Neural cell (in vitro differentiated cells): ENCODE data around the gene UBASH3A. TPM values are rescaled to one million over a fixed set of nuclear protein-coding genes. Genes with fewer than 3 reads are reported as not detected.

Experiments used
- H2AFZ ChIP-seq: fragments of 200-600, 300-800 bp; sonication (generic), shearing (Covaris generic); 2 replicates; pipeline ENCODE4 v1.6.0; 2014; ENCODE audit warnings: low read depth, mild to moderate bottlenecking, antibody characterized with exemption, low read length, moderate library complexity
- H3F3A ChIP-seq: fragments of 200-600 bp; shearing (Covaris generic); 2 replicates; pipeline ENCODE4 v1.6.1; 2016; ENCODE audit warnings: mild to moderate bottlenecking, moderate library complexity, mixed read lengths, antibody characterized with exemption, low read length; ENCODE audit not compliant: insufficient read depth, poor library complexity, severe bottlenecking
- H3K27ac ChIP-seq: fragments of 200-600, 300-800 bp; sonication (generic), shearing (Covaris generic); 2 replicates; pipeline ENCODE4 v1.5.1; 2014; ENCODE audit warnings: mild to moderate bottlenecking, low read length, moderate library complexity
- H3K27me3 ChIP-seq: fragments of 300-800, 200-600 bp; sonication (generic), shearing (Covaris generic); 2 replicates; pipeline ENCODE4 v1.6.0; 2014; ENCODE audit warnings: mild to moderate bottlenecking, low read depth, low read length, moderate library complexity; ENCODE audit not compliant: insufficient read depth
- H3K36me3 ChIP-seq: fragments of 300-800, 200-600 bp; sonication (generic), shearing (Covaris generic); 2 replicates; pipeline ENCODE4 v1.5.1; 2014; ENCODE audit warnings: mild to moderate bottlenecking, antibody characterized with exemption, low read length, moderate library complexity; ENCODE audit not compliant: insufficient read depth
- H3K4me2 ChIP-seq: fragments of 300-800, 200-600 bp; sonication (generic), shearing (Covaris generic); 2 replicates; pipeline ENCODE4 v1.6.0; 2014; ENCODE audit warnings: mild to moderate bottlenecking, low read length
- H3K4me3 ChIP-seq: fragments of 300-800, 200-600 bp; sonication (generic), shearing (Covaris generic); 2 replicates; pipeline ENCODE4 v1.5.1; 2014; ENCODE audit warnings: mild to moderate bottlenecking, low read length, moderate library complexity
- H3K79me2 ChIP-seq: fragments of 200-600 bp; shearing (Covaris generic); replicated peaks from 2 replicates; pipeline ENCODE4 v1.6.0; 2014; ENCODE audit warnings: mild to moderate bottlenecking, low read length, moderate library complexity; ENCODE audit not compliant: insufficient read depth
- H3K9ac ChIP-seq: fragments of 300-800, 200-600 bp; sonication (generic), shearing (Covaris generic); 2 replicates; pipeline ENCODE4 v1.6.1; 2016; ENCODE audit warnings: mild to moderate bottlenecking, low read length, mixed read lengths
- H3K9me2 ChIP-seq: fragments of 200-600 bp; shearing (Covaris generic); 2 replicates; pipeline ENCODE4 v1.6.1; 2016; ENCODE audit warnings: mild to moderate bottlenecking, low read length, mixed read lengths; ENCODE audit not compliant: insufficient read depth
- H3K9me3 ChIP-seq: fragments of 200-600, 300-800 bp; sonication (generic), shearing (Covaris generic); 2 replicates; pipeline ENCODE4 v1.6.1; 2016; ENCODE audit warnings: mild to moderate bottlenecking, mixed run types, low read length, moderate library complexity, mixed read lengths
- H4K20me1 ChIP-seq: fragments of 200-600 bp; shearing (Covaris generic); 2 replicates; pipeline ENCODE4 v1.6.1; 2016; ENCODE audit warnings: mild to moderate bottlenecking, mixed run types; ENCODE audit not compliant: insufficient read depth
- EP300 ChIP-seq: fragments of 450-650 bp; conservative IDR thresholded peaks from 2 replicates; pipeline ENCODE4 v1.6.1; 2014; ENCODE audit warnings: antibody characterized with exemption, mild to moderate bottlenecking, moderate library complexity; ENCODE audit not compliant: poor library complexity, severe bottlenecking
- EZH2 ChIP-seq: fragments of 200-600, 300-800 bp; shearing (Covaris generic), sonication (generic); IDR thresholded peaks from 2 replicates; pipeline ENCODE4 v1.6.1; 2014; ENCODE audit warnings: antibody characterized with exemption, low read length, borderline replicate concordance, mild to moderate bottlenecking; ENCODE audit not compliant: insufficient read depth, poor library complexity, severe bottlenecking
- MXI1 ChIP-seq: fragments of 450-650 bp; conservative IDR thresholded peaks from 2 replicates; pipeline ENCODE4 v1.6.1; 2014; ENCODE audit warnings: antibody characterized with exemption, mild to moderate bottlenecking; ENCODE audit not compliant: poor library complexity, severe bottlenecking
- POLR2AphosphoS5 ChIP-seq: IDR thresholded peaks from 2 replicates; pipeline ENCODE4 v1.6.1; 2012
- RAD21 ChIP-seq: fragments of 450-650 bp; conservative IDR thresholded peaks from 2 replicates; pipeline ENCODE4 v1.6.1; 2014; ENCODE audit warnings: antibody characterized with exemption, mild to moderate bottlenecking, moderate library complexity
- SMC3 ChIP-seq: fragments of 450-650 bp; conservative IDR thresholded peaks from 2 replicates; pipeline ENCODE4 v1.6.1; 2014; ENCODE audit warnings: antibody characterized with exemption, mild to moderate bottlenecking, moderate library complexity; ENCODE audit not compliant: poor library complexity
- TAF1 ChIP-seq: IDR thresholded peaks from 2 replicates; pipeline ENCODE4 v1.6.1; 2012; ENCODE audit warnings: low read depth
- polyA plus RNA-seq: library from polyadenylated mRNA; depleted of rRNA; stranded (reverse); fragments of >200 nt; gene quantifications from 2 replicates; pipeline ENCODE4 v1.2.3, GENCODE V29; 2014
- TF ChIP-seq, protein P1 (sequence below): IDR thresholded peaks from 2 replicates; pipeline ENCODE4 v1.6.1; 2012; ENCODE audit warnings: borderline replicate concordance
- TF ChIP-seq, protein P2 (sequence below): fragments of 450-650 bp; IDR thresholded peaks from 2 replicates; pipeline ENCODE4 v1.5.1; 2014; ENCODE audit warnings: antibody characterized with exemption, mild to moderate bottlenecking, moderate library complexity; ENCODE audit not compliant: poor library complexity, severe bottlenecking

The UBASH3A gene
- polyA plus RNA-seq, 1 donor from 2014 or later: not detected

DNA sequence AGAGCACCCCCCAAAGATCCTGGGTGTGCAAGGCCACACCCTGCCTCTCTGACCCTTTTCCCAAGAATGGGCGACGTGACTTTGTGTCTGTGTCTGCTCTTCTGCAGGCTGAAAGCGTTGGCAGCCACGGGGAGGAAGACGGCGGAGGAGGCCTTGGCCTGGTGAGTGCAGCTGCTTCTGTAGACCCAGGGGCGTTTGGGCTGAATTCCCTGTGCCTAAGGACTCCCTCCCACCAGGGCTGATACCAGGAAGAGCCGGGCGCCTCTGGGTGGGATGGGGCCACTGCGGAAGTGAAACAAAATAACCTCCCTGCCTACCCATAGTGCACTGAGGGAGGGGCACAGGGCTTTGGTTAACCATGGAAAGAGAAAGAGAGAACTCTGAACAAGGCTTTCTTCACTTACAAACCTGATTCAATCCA is 2.5 kb downstream of the UBASH3A start:
- Histone ChIP-seq H3K27ac (no peak overlapping the region), H4K20me1 (no peaks in the 10 kb centered on the region), H2AFZ (no peak overlapping the region), H3K9me2 (no peaks in the 10 kb centered on the region), H3K36me3 (no peaks in the 10 kb centered on the region), H3K4me2 (no peak overlapping the region), H3K27me3 (no peaks in the 10 kb centered on the region), H3K4me3 (no peak overlapping the region), H3K9me3 (no peaks in the 10 kb centered on the region), H3F3A (no peaks in the 10 kb centered on the region), H3K79me2 (no peaks in the 10 kb centered on the region), H3K9ac (no peak overlapping the region)
- TF ChIP-seq RAD21: no peak
- no peak for TF ChIP-seq SMC3
- TF ChIP-seq TAF1: no peak
- TF ChIP-seq, protein P1, sequence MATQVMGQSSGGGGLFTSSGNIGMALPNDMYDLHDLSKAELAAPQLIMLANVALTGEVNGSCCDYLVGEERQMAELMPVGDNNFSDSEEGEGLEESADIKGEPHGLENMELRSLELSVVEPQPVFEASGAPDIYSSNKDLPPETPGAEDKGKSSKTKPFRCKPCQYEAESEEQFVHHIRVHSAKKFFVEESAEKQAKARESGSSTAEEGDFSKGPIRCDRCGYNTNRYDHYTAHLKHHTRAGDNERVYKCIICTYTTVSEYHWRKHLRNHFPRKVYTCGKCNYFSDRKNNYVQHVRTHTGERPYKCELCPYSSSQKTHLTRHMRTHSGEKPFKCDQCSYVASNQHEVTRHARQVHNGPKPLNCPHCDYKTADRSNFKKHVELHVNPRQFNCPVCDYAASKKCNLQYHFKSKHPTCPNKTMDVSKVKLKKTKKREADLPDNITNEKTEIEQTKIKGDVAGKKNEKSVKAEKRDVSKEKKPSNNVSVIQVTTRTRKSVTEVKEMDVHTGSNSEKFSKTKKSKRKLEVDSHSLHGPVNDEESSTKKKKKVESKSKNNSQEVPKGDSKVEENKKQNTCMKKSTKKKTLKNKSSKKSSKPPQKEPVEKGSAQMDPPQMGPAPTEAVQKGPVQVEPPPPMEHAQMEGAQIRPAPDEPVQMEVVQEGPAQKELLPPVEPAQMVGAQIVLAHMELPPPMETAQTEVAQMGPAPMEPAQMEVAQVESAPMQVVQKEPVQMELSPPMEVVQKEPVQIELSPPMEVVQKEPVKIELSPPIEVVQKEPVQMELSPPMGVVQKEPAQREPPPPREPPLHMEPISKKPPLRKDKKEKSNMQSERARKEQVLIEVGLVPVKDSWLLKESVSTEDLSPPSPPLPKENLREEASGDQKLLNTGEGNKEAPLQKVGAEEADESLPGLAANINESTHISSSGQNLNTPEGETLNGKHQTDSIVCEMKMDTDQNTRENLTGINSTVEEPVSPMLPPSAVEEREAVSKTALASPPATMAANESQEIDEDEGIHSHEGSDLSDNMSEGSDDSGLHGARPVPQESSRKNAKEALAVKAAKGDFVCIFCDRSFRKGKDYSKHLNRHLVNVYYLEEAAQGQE: no peak
- TF ChIP-seq, protein P2, sequence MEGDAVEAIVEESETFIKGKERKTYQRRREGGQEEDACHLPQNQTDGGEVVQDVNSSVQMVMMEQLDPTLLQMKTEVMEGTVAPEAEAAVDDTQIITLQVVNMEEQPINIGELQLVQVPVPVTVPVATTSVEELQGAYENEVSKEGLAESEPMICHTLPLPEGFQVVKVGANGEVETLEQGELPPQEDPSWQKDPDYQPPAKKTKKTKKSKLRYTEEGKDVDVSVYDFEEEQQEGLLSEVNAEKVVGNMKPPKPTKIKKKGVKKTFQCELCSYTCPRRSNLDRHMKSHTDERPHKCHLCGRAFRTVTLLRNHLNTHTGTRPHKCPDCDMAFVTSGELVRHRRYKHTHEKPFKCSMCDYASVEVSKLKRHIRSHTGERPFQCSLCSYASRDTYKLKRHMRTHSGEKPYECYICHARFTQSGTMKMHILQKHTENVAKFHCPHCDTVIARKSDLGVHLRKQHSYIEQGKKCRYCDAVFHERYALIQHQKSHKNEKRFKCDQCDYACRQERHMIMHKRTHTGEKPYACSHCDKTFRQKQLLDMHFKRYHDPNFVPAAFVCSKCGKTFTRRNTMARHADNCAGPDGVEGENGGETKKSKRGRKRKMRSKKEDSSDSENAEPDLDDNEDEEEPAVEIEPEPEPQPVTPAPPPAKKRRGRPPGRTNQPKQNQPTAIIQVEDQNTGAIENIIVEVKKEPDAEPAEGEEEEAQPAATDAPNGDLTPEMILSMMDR: no peak

DNA sequence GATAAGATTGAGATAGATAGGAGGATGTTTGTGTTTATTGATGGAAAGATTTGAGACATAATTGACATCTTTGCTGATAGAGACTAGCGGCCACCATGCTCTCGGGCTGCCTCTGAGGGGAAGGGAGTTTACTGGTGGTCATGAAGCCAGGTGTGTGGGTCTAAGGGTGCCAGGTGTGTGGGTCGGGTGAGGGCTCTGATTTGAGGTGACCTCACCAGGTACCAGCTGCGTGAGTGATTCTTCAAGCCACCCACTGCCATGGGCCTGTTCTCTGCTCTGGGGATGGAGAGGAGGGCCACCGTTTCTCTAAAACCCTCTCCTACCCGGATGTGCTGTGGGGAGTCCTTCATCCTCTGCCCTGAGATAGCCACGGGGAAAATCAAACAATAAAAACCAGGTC is 3.2 kb downstream of the UBASH3A start:
- no peaks in the 10 kb centered on the region for H3F3A ChIP-seq
- no peaks in the 10 kb centered on the region for H3K79me2 ChIP-seq
- no peak overlapping the region for H3K4me3 ChIP-seq
- no peaks in the 10 kb centered on the region for H4K20me1 ChIP-seq
- H2AFZ ChIP-seq: no peak overlapping the region
- TF ChIP-seq, protein P1: no peak
- TF ChIP-seq POLR2AphosphoS5 (no peak), TAF1 (no peak), EZH2 (no peak), SMC3 (no peak), EP300 (no peak), MXI1 (no peak)
- H3K9me2 ChIP-seq: no peaks in the 10 kb centered on the region
- no peaks in the 10 kb centered on the region for H3K36me3 ChIP-seq
- H3K9me3 ChIP-seq: no peaks in the 10 kb centered on the region
- H3K27ac ChIP-seq: no peak overlapping the region
- H3K9ac ChIP-seq: no peak overlapping the region
- H3K27me3 ChIP-seq: no peaks in the 10 kb centered on the region
- H3K4me2 ChIP-seq: no peak overlapping the region
